H1 (cell line): ENCODE measurements around the gene SOD2. TPM values are rescaled to one million over a fixed set of nuclear protein-coding genes. Genes with fewer than 3 reads are reported as not detected.
A peak's percentile ranks its signal among the peaks of the same experiment; 100 is the strongest.

Source experiments
- CTCF ChIA-PET: fragments of 300-600 bp; sonication (Branson Sonifier 250); formaldehyde crosslinking; loops from one replicate; lab custom pipeline; 2021; ENCODE audit not compliant: partially characterized antibody; lab: Charles Lee
- POLR2A ChIA-PET: fragments of 300-600 bp; sonication (Branson Sonifier 250); formaldehyde crosslinking; loops from one replicate; lab custom pipeline; 2021; ENCODE audit warnings: inconsistent platforms; ENCODE audit not compliant: partially characterized antibody; lab: Charles Lee
- DNase-seq, 2 experiments: peaks; one replicate each; pipeline versions ENCODE4 v3.0.0 to v3.0.0-alpha.2; 2010 to 2022; ENCODE audit warnings: low spot score in 2 of 2, low read depth in 1 of 2, mixed read lengths in 1 of 2
- FAIRE-seq: peaks from 2 replicates; lab custom pipeline; 2011; peaks lifted over from hg19 to GRCh38; lab: Jason Lieb, UNC
- H2AFZ ChIP-seq: 2 replicates; pipeline ENCODE4 v1.8.1; 2012; ENCODE audit warnings: low read length, inconsistent platforms
- H2AK5ac ChIP-seq: 2 replicates; pipeline ENCODE4 v1.6.1; 2013; ENCODE audit warnings: low read depth, low read length
- H2BK120ac ChIP-seq: replicated peaks from 2 replicates; pipeline ENCODE3; 2013; ENCODE audit warnings: low read depth, low read length, inconsistent platforms
- H2BK12ac ChIP-seq: 2 replicates; pipeline ENCODE4 v1.6.1; 2013; ENCODE audit warnings: low read depth, low read length
- H2BK15ac ChIP-seq: 2 replicates; pipeline ENCODE4 v1.6.1; 2013; ENCODE audit warnings: low read length
- H2BK20ac ChIP-seq: 2 replicates; pipeline ENCODE4 v1.6.1; 2013; ENCODE audit warnings: low read length
- H2BK5ac ChIP-seq: 2 replicates; pipeline ENCODE4 v1.6.1; 2013; ENCODE audit warnings: low read depth, low read length
- H3K14ac ChIP-seq: 2 replicates; pipeline ENCODE4 v1.6.1; 2013; ENCODE audit warnings: inconsistent platforms; ENCODE audit not compliant: insufficient read length
- H3K18ac ChIP-seq: 2 replicates; pipeline ENCODE4 v1.6.1; 2013; ENCODE audit warnings: low read length; ENCODE audit errors: extremely low read depth
- H3K23ac ChIP-seq: 2 replicates; pipeline ENCODE4 v1.6.1; 2013; ENCODE audit warnings: inconsistent platforms; ENCODE audit not compliant: insufficient read length
- H3K23me2 ChIP-seq: 2 replicates; pipeline ENCODE4 v1.6.1; 2013; ENCODE audit warnings: low read depth, low read length
- H3K27ac ChIP-seq: 2 replicates; pipeline ENCODE4 v1.6.1; 2011; ENCODE audit warnings: low read depth, low read length, inconsistent platforms
- H3K27me3 ChIP-seq, 4 experiments: replicated peaks in 1 of 4; 1 replicate in 1 of 4; 2 replicates in 3 of 4; pipeline versions ENCODE4 v1.6.1 to v1.8.1; 2011 to 2013; ENCODE audit warnings: low read length in 3 of 4, mild to moderate bottlenecking in 3 of 4, inconsistent platforms in 2 of 4, mixed read lengths in 2 of 4, moderate library complexity in 1 of 4; ENCODE audit not compliant: control insufficient read depth in 3 of 4, insufficient read depth in 3 of 4; ENCODE audit errors: extremely low read depth in 1 of 4
- H3K36me3 ChIP-seq, 4 experiments: 2 replicates each; pipeline versions ENCODE4 v1.6.1 to v1.8.1; 2011 to 2013; ENCODE audit warnings: mild to moderate bottlenecking in 4 of 4, low read length in 3 of 4, moderate library complexity in 2 of 4, control low read depth in 1 of 4, inconsistent platforms in 1 of 4; ENCODE audit not compliant: insufficient read depth in 4 of 4, control insufficient read depth in 2 of 4
- H3K4ac ChIP-seq: replicated peaks from 2 replicates; pipeline ENCODE3; 2013; ENCODE audit warnings: low read length, low read depth, mixed read lengths, inconsistent platforms; ENCODE audit not compliant: insufficient read length
- H3K4me1 ChIP-seq, 4 experiments: replicated peaks in 1 of 4; 1 replicate in 1 of 4; 2 replicates in 3 of 4; pipeline versions ENCODE4 v1.6.1 to v1.8.1; 2011 to 2013; ENCODE audit warnings: low read length in 3 of 4, inconsistent platforms in 2 of 4, mixed read lengths in 1 of 4; ENCODE audit not compliant: insufficient read depth in 4 of 4, control insufficient read depth in 3 of 4
- H3K4me2 ChIP-seq, 2 experiments: 2 replicates each; pipeline versions ENCODE4 v1.6.1 to v1.8.1; 2011 to 2013; ENCODE audit warnings: low read depth in 2 of 2, low read length in 2 of 2, control low read depth in 1 of 2, inconsistent platforms in 1 of 2, mild to moderate bottlenecking in 1 of 2; ENCODE audit not compliant: insufficient read depth in 1 of 2
- H3K4me3 ChIP-seq, 4 experiments: fragments of 200-600, 300-600 bp in 1 of 4; sonication (generic), shearing (Covaris generic), sonication (Bioruptor Twin) in 1 of 4; 2 replicates each; pipeline versions ENCODE4 v1.5.1 to v1.8.1; 2011 to 2016; ENCODE audit warnings: low read length in 4 of 4, low read depth in 3 of 4, control low read depth in 2 of 4, inconsistent platforms in 2 of 4, mild to moderate bottlenecking in 2 of 4, mixed read lengths in 1 of 4, moderate library complexity in 1 of 4; ENCODE audit not compliant: insufficient read depth in 2 of 4; ENCODE audit errors: extremely low read depth in 1 of 4
- H3K56ac ChIP-seq: replicated peaks from 2 replicates; pipeline ENCODE3; 2013; ENCODE audit warnings: low read depth, mild to moderate bottlenecking, mixed read lengths, low read length, inconsistent platforms; ENCODE audit not compliant: insufficient read length
- H3K79me1 ChIP-seq: 2 replicates; pipeline ENCODE4 v1.6.1; 2013; ENCODE audit warnings: low read depth, low read length, control low read depth
- H3K79me2 ChIP-seq, 2 experiments: 2 replicates each; pipeline versions ENCODE4 v1.6.1 to v1.8.1; 2012 to 2013; ENCODE audit warnings: low read length in 2 of 2, mild to moderate bottlenecking in 2 of 2, inconsistent platforms in 1 of 2; ENCODE audit not compliant: insufficient read depth in 2 of 2, control insufficient read depth in 1 of 2
- H3K9ac ChIP-seq, 4 experiments: replicated peaks in 1 of 4; 1 replicate in 1 of 4; 2 replicates in 3 of 4; pipeline versions ENCODE4 v1.6.1 to v1.8.1; 2011 to 2013; ENCODE audit warnings: low read depth in 3 of 4, low read length in 3 of 4, control low read depth in 2 of 4, mild to moderate bottlenecking in 2 of 4, moderate library complexity in 2 of 4, inconsistent platforms in 1 of 4; ENCODE audit errors: extremely low read depth in 1 of 4
- H3K9me3 ChIP-seq, 2 experiments: 2 replicates each; pipeline versions ENCODE4 v1.6.1 to v1.8.1; 2012 to 2013; ENCODE audit warnings: mild to moderate bottlenecking in 2 of 2, moderate library complexity in 2 of 2, control low read depth in 1 of 2, inconsistent platforms in 1 of 2, low read depth in 1 of 2, low read length in 1 of 2, mixed read lengths in 1 of 2; ENCODE audit not compliant: insufficient read depth in 2 of 2
- H4K20me1 ChIP-seq, 2 experiments: replicated peaks in 1 of 2; 2 replicates each; pipeline versions ENCODE3 to v1.8.1; 2011 to 2013; ENCODE audit warnings: inconsistent platforms in 2 of 2, low read length in 2 of 2, mild to moderate bottlenecking in 1 of 2; ENCODE audit not compliant: insufficient read depth in 2 of 2, control insufficient read depth in 1 of 2
- H4K5ac ChIP-seq: 2 replicates; pipeline ENCODE4 v1.6.1; 2013; ENCODE audit warnings: low read length, low read depth, mixed read lengths, inconsistent platforms; ENCODE audit not compliant: insufficient read length
- H4K8ac ChIP-seq: 2 replicates; pipeline ENCODE4 v1.8.0; 2013; ENCODE audit warnings: mild to moderate bottlenecking, moderate library complexity, low read length, inconsistent platforms; ENCODE audit not compliant: insufficient read depth; ENCODE audit errors: extremely low read depth
- H4K91ac ChIP-seq: replicated peaks from 2 replicates; pipeline ENCODE3; 2013; ENCODE audit warnings: low read length, mixed read lengths, inconsistent platforms; ENCODE audit not compliant: insufficient read length
- BACH1 ChIP-seq: IDR thresholded peaks from 2 replicates; pipeline ENCODE4 v1.6.1; 2012; ENCODE audit warnings: low read length, improper control_type of control experiment
- CBX5 ChIP-seq: fragments of 300-800, 300-1000 bp; sonication (generic); IDR thresholded peaks from 2 replicates; pipeline ENCODE4 v1.7.1; 2016; ENCODE audit warnings: antibody characterized with exemption, low read length, low read depth
- CEBPB ChIP-seq: IDR thresholded peaks from 2 replicates; pipeline ENCODE4 v1.6.1; 2012; ENCODE audit warnings: low read depth, low read length
- CHD1 ChIP-seq: IDR thresholded peaks from 2 replicates; pipeline ENCODE4 v1.6.1; 2012; ENCODE audit warnings: low read depth, low read length, improper control_type of control experiment
- FOSL1 ChIP-seq: IDR thresholded peaks from 2 replicates; pipeline ENCODE4 v1.6.1; 2011; ENCODE audit warnings: mild to moderate bottlenecking, low read depth, low read length, moderate library complexity; ENCODE audit not compliant: insufficient read depth
- JUND ChIP-seq: IDR thresholded peaks from 2 replicates; pipeline ENCODE4 v1.6.1; 2011; ENCODE audit warnings: mild to moderate bottlenecking, improper control_type of control experiment, low read length
- MAX ChIP-seq: IDR thresholded peaks from 2 replicates; pipeline ENCODE4 v1.6.1; 2012; ENCODE audit warnings: inconsistent platforms
- NRF1 ChIP-seq: IDR thresholded peaks from 2 replicates; pipeline ENCODE4 v1.6.1; 2011; ENCODE audit warnings: mild to moderate bottlenecking, low read depth, low read length, improper control_type of control experiment
- POLR2A ChIP-seq, 2 experiments: IDR thresholded peaks; 1 replicate in 1 of 2; 2 replicates in 1 of 2; pipeline ENCODE4 v1.6.1; 2011; ENCODE audit warnings: low read depth in 2 of 2, low read length in 2 of 2, mild to moderate bottlenecking in 2 of 2; ENCODE audit errors: control extremely low read depth in 1 of 2
- RAD21 ChIP-seq, 2 experiments: IDR thresholded peaks in 1 of 2; conservative IDR thresholded peaks in 1 of 2; 2 replicates each; pipeline ENCODE4 v1.6.1; 2011; ENCODE audit warnings: low read depth in 2 of 2, low read length in 2 of 2, improper control_type of control experiment in 1 of 2, inconsistent platforms in 1 of 2, mild to moderate bottlenecking in 1 of 2, moderate library complexity in 1 of 2
- SP2 ChIP-seq: IDR thresholded peaks from 2 replicates; pipeline ENCODE4 v1.6.1; 2012; ENCODE audit warnings: mild to moderate bottlenecking, low read length, inconsistent platforms
- SRF ChIP-seq: IDR thresholded peaks from 2 replicates; pipeline ENCODE4 v1.6.1; 2011; ENCODE audit warnings: mild to moderate bottlenecking, low read depth, low read length, moderate library complexity
- TBP ChIP-seq: IDR thresholded peaks from 2 replicates; pipeline ENCODE4 v1.6.1; 2011; ENCODE audit warnings: low read depth, low read length, improper control_type of control experiment
- WGBS, 2 experiments: shearing (Covaris generic) in 1 of 2; methylation state at CpG; one replicate each; pipeline versions ENCODE4 v1.1.6 to v1.1.7; 2013 to 2015; ENCODE audit warnings: low lambda C conversion rate in 2 of 2, mixed read lengths in 2 of 2, inconsistent platforms in 1 of 2, low coverage in 1 of 2, missing lambda C conversion rate in 1 of 2; ENCODE audit not compliant: insufficient replicate concordance in 2 of 2, insufficient coverage in 1 of 2, insufficient read length in 1 of 2; ENCODE audit errors: extremely low coverage in 1 of 2, missing lambda C conversion rate in 1 of 2; 5-methylcytosine and 5-hydroxymethylcytosine counted together
- polyA plus RNA-seq, 7 experiments: library from polyadenylated mRNA; depleted of rRNA in 3 of 7; stranded (reverse) in 5 of 7; unstranded in 2 of 7; fragments of >200 nt in 5 of 7; fragments of 200-250 nt in 2 of 7; gene quantifications; 1 replicate in 5 of 7; 2 replicates in 1 of 7; 4 replicates in 1 of 7; pipeline versions ENCODE4 v1.2.1 to v1.2.3, GENCODE V29; 2011 to 2013; ENCODE audit warnings: missing spikeins in 2 of 7, mixed read lengths in 2 of 7
- total RNA-seq: library from RNA; stranded (reverse); fragmentation: NEBNext Ultra II Directional; extraction: Animal tissue kit (Norgen Biotek cat#: 25700); gene quantifications from 2 replicates; pipeline ENCODE4 v1.2.1, GENCODE V29; 2021

The SOD2 gene
- total and polyA plus RNA-seq, 2 of the 8 experiments (the other 6 are each of a cell fraction or from before 2014, with no cell fraction given) = 31.1 to 88.7 TPM

GRCh38 chr6:159727717-159728445 lies 34.8 kb upstream of the SOD2 start:
- Histone ChIP-seq H3K4me3 (peak overlapping the region; percentile 82 to 99 (median 96)), H3K36me3 (peaks cover 0 to 18% (median 0%) of the 10 kb centered on the region in 4 experiments; a peak in 2 of 8 replicates), H3K14ac (no peak overlapping the region), H3K27ac (peak overlapping the region; percentile 95), H4K8ac (peak overlapping the region; percentile 97), H2BK15ac (no peak overlapping the region), H3K18ac (no peak overlapping the region; the same call in 1 of the 2 replicates), H2AK5ac (no peak overlapping the region), H3K4me1 (peaks cover 0 to 5% (median 2%) of the 10 kb centered on the region in 4 experiments; a peak in 3 of 7 replicates), H4K5ac (peak overlapping the region; percentile 45), H3K23ac (no peak overlapping the region), H4K91ac (no peak overlapping the region), H2AFZ (no peak overlapping the region), H4K20me1 (peaks cover 13 to 23% of the 10 kb centered on the region in 2 experiments), H3K9ac (peak overlapping the region; percentile 94 to 99 (median 98)), H3K79me1 (no peaks in the 10 kb centered on the region), H3K9me3 (no peaks in the 10 kb centered on the region), H3K56ac (peak overlapping the region; percentile 82), H2BK20ac (no peak overlapping the region), H3K27me3 (no peaks in the 10 kb centered on the region), H3K79me2 (peaks cover 46 to 90% of the 10 kb centered on the region in 2 experiments), H2BK5ac (peak overlapping the region; percentile 67), H2BK12ac (no peak overlapping the region), H3K4ac (no peak overlapping the region), H2BK120ac (no peak overlapping the region), H3K4me2 (peak overlapping the region; percentile 67 to 77), H3K23me2 (no peaks in the 10 kb centered on the region)
- ChIA-PET CTCF (interaction anchor here (1.5 kb wide), 1 partner anchor 37 kb away, joined by 3 read pairs; no protein-coding TSS in a partner anchor), POLR2A (interaction anchor here (0.8 to 6.7 kb wide), 23 partner anchors 8 to 113 kb away, joined by 3 to 86 read pairs (median 5); partner anchors contain the start of genes ACAT2, MRPL18, SOD2 and TCP1)
- DNase-seq = no peak
- WGBS, 2 experiments = 2% methylated on average over 44 of the region's 44 CpGs; no CpG with 5 or more reads in 1 of the 2 experiments
- FAIRE-seq = no peak
- TF ChIP-seq BACH1 (no peak), RAD21 (IDR thresholded peaks at IDR 0.05 in 1 of 2, conservative IDR thresholded peaks at IDR 0.05 in 1 of 2; ENCODE audit: low read depth in 2 of 2, low read length in 2 of 2) (no peak), TBP (no peak; the same call in 1 of the 2 replicates), SRF (no peak), POLR2A (IDR thresholded peaks at IDR 0.05; ENCODE audit: control extremely low read depth in 1 of 2, low read depth in 2 of 2, low read length in 2 of 2) (no peak; a peak in 1 of 3 replicates), MAX (no peak), FOSL1 (no peak), CBX5 (no peak), CHD1 (no peak; the same call in 1 of the 2 replicates), SP2 (no peak), NRF1 (no peak), CEBPB (no peak), JUND (no peak)
